ENCODE results near the gene RNASE13.
"Not testable (repeated sequence)": the region's sequence is repeated elsewhere in the genome, so short reads cannot be mapped to it uniquely, and the experiment has no call there.

RNASE13 gene

DNA sequence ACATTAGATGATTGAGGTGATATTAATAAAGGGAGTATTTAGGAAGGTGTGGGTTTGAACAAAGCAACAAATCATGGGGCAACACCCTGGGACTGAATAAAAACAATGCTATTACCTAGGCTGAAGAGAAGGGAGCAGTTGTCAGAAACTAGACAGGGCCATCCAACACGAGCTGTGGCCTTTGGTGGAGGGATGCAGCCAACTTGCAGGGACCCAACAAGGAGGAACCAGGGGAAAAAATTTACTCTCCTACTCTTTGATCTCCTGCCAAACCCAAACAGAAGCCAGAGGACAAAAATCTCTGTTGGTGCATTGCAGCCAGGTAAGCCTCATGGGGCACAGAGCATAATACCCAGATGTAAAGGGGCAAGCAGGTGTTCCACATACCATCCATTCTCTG lies 23.5 kb downstream of the RNASE13 start (continued):
- TF ChIP-seq, protein P1, sequence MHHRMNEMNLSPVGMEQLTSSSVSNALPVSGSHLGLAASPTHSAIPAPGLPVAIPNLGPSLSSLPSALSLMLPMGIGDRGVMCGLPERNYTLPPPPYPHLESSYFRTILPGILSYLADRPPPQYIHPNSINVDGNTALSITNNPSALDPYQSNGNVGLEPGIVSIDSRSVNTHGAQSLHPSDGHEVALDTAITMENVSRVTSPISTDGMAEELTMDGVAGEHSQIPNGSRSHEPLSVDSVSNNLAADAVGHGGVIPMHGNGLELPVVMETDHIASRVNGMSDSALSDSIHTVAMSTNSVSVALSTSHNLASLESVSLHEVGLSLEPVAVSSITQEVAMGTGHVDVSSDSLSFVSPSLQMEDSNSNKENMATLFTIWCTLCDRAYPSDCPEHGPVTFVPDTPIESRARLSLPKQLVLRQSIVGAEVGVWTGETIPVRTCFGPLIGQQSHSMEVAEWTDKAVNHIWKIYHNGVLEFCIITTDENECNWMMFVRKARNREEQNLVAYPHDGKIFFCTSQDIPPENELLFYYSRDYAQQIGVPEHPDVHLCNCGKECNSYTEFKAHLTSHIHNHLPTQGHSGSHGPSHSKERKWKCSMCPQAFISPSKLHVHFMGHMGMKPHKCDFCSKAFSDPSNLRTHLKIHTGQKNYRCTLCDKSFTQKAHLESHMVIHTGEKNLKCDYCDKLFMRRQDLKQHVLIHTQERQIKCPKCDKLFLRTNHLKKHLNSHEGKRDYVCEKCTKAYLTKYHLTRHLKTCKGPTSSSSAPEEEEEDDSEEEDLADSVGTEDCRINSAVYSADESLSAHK (tag by site-specific recombination; IDR thresholded peaks at IDR 0.05), result no peak
- no peak for TF ChIP-seq ZNF24 (tag by site-specific recombination; IDR thresholded peaks at IDR 0.05)
- no peak for TF ChIP-seq SP2 (tag by site-specific recombination; IDR thresholded peaks at IDR 0.05)
- no peak for TF ChIP-seq ZNF596 (tag by site-specific recombination; IDR thresholded peaks at IDR 0.05)
- TF ChIP-seq ZNF184 (tag by site-specific recombination; IDR thresholded peaks at IDR 0.05), result no peak
- no peak for TF ChIP-seq ZNF501 (tag by site-specific recombination; IDR thresholded peaks at IDR 0.05)
- no peak for TF ChIP-seq ZNF785 (tag by site-specific recombination; IDR thresholded peaks at IDR 0.05)
- TF ChIP-seq, protein P2, sequence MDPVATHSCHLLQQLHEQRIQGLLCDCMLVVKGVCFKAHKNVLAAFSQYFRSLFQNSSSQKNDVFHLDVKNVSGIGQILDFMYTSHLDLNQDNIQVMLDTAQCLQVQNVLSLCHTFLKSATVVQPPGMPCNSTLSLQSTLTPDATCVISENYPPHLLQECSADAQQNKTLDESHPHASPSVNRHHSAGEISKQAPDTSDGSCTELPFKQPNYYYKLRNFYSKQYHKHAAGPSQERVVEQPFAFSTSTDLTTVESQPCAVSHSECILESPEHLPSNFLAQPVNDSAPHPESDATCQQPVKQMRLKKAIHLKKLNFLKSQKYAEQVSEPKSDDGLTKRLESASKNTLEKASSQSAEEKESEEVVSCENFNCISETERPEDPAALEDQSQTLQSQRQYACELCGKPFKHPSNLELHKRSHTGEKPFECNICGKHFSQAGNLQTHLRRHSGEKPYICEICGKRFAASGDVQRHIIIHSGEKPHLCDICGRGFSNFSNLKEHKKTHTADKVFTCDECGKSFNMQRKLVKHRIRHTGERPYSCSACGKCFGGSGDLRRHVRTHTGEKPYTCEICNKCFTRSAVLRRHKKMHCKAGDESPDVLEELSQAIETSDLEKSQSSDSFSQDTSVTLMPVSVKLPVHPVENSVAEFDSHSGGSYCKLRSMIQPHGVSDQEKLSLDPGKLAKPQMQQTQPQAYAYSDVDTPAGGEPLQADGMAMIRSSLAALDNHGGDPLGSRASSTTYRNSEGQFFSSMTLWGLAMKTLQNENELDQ (tag by site-specific recombination; IDR thresholded peaks at IDR 0.05; ENCODE audit: low read depth), result no peak

DNA sequence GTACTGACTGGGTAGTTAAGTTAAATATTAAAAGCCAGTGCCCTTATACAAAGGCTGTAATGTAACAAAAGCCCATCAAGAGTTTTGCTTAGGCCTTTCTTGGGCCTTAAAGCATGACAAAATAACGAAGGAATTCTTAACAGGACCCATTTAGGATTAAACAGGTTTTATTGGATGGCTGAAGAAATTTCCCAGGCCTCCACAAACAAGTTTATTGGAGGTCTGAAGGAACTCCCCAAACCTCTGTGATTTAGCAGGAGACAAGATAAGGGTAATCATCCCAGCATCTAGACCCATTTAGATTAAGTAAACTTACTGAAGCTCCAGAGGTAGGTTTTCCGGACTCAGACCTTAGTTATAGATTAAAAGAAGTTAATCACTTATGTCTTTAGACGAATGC lies 24.9 kb downstream of the RNASE13 start:
- H3K4me3 ChIP-seq (ENCODE audit: low read depth, low read length); H3K9me3 ChIP-seq (ENCODE audit: control insufficient read depth, insufficient read depth, low read depth, low read length); H3K27ac ChIP-seq (ENCODE audit: extremely low read depth, low read depth, low read length); POLR2A ChIA-PET; H3K4me1 ChIP-seq (ENCODE audit: control insufficient read depth, insufficient read depth, low read length); H3K36me3 ChIP-seq (ENCODE audit: control insufficient read depth in 2 of 2, insufficient read depth in 1 of 2, low read length in 2 of 2): not testable (repeated sequence)
- CTCF ChIA-PET, result interaction anchor here (0.7 to 6.9 kb wide), 7 partner anchors 11 to 151 kb away, joined by 3 to 206 read pairs (median 5); partner anchors contain the start of genes RNASE7 and TMEM253

DNA sequence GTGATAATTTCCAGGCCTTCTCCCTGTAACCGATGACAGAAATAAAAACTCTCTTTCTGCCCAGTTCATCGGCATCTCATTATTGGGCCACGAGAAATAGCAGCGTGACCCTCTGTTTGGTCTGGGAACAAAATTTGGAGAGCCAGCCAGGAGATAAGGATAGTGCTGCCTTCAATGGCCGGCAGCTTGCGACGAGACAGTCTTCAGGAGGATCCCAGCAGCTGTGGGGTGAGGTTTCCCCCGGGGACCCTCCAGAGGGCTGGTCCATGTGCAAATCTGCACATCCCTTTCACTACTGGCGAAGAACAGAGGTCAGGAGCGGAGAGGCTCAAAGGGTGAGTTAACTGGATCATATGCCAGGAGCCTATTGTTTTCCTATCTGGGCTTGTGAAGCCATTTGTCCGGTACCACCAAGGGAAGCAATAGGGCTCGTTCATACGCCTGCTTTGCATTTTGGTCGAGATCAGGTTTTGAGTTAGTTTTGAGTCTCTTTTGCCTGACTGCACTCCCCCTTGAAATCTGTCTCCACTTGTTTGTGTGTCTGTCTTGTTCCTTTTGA lies 30.7 kb downstream of the RNASE13 start:
- TF ChIP-seq ZNF426 (tag by site-specific recombination; IDR thresholded peaks at IDR 0.05), result no peak
- TF ChIP-seq, protein P3, sequence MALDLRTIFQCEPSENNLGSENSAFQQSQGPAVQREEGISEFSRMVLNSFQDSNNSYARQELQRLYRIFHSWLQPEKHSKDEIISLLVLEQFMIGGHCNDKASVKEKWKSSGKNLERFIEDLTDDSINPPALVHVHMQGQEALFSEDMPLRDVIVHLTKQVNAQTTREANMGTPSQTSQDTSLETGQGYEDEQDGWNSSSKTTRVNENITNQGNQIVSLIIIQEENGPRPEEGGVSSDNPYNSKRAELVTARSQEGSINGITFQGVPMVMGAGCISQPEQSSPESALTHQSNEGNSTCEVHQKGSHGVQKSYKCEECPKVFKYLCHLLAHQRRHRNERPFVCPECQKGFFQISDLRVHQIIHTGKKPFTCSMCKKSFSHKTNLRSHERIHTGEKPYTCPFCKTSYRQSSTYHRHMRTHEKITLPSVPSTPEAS (tag by site-specific recombination; IDR thresholded peaks at IDR 0.05), result no peak
- TF ChIP-seq ZNF223 (tag by site-specific recombination; IDR thresholded peaks at IDR 0.05), result no peak
- TF ChIP-seq ZNF658 (tag by site-specific recombination; IDR thresholded peaks at IDR 0.05), result no peak
- TF ChIP-seq ZNF660 (tag by site-specific recombination; IDR thresholded peaks at IDR 0.05), result no peak
- TF ChIP-seq, protein P4, sequence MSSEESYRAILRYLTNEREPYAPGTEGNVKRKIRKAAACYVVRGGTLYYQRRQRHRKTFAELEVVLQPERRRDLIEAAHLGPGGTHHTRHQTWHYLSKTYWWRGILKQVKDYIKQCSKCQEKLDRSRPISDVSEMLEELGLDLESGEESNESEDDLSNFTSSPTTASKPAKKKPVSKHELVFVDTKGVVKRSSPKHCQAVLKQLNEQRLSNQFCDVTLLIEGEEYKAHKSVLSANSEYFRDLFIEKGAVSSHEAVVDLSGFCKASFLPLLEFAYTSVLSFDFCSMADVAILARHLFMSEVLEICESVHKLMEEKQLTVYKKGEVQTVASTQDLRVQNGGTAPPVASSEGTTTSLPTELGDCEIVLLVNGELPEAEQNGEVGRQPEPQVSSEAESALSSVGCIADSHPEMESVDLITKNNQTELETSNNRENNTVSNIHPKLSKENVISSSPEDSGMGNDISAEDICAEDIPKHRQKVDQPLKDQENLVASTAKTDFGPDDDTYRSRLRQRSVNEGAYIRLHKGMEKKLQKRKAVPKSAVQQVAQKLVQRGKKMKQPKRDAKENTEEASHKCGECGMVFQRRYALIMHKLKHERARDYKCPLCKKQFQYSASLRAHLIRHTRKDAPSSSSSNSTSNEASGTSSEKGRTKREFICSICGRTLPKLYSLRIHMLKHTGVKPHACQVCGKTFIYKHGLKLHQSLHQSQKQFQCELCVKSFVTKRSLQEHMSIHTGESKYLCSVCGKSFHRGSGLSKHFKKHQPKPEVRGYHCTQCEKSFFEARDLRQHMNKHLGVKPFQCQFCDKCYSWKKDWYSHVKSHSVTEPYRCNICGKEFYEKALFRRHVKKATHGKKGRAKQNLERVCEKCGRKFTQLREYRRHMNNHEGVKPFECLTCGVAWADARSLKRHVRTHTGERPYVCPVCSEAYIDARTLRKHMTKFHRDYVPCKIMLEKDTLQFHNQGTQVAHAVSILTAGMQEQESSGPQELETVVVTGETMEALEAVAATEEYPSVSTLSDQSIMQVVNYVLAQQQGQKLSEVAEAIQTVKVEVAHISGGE (tag by site-specific recombination; conservative IDR thresholded peaks at IDR 0.05; ENCODE audit: low read depth), result no peak
- no peak for TF ChIP-seq ZNF112 (tag by site-specific recombination; IDR thresholded peaks at IDR 0.05)
- TF ChIP-seq ZNF202 (tag by site-specific recombination; IDR thresholded peaks at IDR 0.05; ENCODE audit: borderline replicate concordance), result no peak
- TF ChIP-seq ZNF561 (tag by site-specific recombination; IDR thresholded peaks at IDR 0.05; ENCODE audit: borderline replicate concordance), result no peak
- TF ChIP-seq, protein P5, sequence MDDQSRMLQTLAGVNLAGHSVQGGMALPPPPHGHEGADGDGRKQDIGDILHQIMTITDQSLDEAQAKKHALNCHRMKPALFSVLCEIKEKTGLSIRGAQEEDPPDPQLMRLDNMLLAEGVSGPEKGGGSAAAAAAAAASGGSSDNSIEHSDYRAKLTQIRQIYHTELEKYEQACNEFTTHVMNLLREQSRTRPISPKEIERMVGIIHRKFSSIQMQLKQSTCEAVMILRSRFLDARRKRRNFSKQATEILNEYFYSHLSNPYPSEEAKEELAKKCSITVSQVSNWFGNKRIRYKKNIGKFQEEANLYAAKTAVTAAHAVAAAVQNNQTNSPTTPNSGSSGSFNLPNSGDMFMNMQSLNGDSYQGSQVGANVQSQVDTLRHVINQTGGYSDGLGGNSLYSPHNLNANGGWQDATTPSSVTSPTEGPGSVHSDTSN (CRISPR knock-in tag; IDR thresholded peaks at IDR 0.05), result no peak
- Histone ChIP-seq H3K27ac (ENCODE audit: extremely low read depth, low read depth, low read length) (no peak overlapping the region), H3K4me3 (ENCODE audit: low read depth, low read length) (no peak overlapping the region), H3K9me3 (ENCODE audit: control insufficient read depth, insufficient read depth, low read depth, low read length) (no peaks in the 10 kb centered on the region), H3K4me1 (ENCODE audit: control insufficient read depth, insufficient read depth, low read length) (no peaks in the 10 kb centered on the region), H3K36me3 (ENCODE audit: control insufficient read depth in 2 of 2, insufficient read depth in 1 of 2, low read length in 2 of 2) (no peaks in the 10 kb centered on the region)
- ChIA-PET CTCF (interaction anchor here (0.6 to 4.0 kb wide), 7 partner anchors 11 to 506 kb away, joined by 3 to 43 read pairs (median 7); no protein-coding TSS in a partner anchor), POLR2A (interaction anchor here (0.7 kb wide), 1 partner anchor 8 kb away, joined by 3 read pairs; no protein-coding TSS in a partner anchor)

Data from HEK293 (cell line).